CD4-positive, alpha-beta T cell treated with Interleukin-15 for 1 hour (primary cell): ENCODE results near the gene C6orf62.
"Not testable (repeated sequence)": the region's sequence is repeated elsewhere in the genome, so short reads cannot be mapped to it uniquely, and the experiment has no call there.

Experiments
- DNase-seq: peaks from one replicate; pipeline ENCODE4 v3.0.0-alpha.2; 2020

Gene C6orf62

GRCh38 chr6:24742216-24742738 is 23.3 kb upstream of the C6orf62 start:
- DNase-seq, result no peak

GRCh38 chr6:24740861-24741260 is 21.9 kb upstream of the C6orf62 start:
- DNase-seq, result no peak

DNA sequence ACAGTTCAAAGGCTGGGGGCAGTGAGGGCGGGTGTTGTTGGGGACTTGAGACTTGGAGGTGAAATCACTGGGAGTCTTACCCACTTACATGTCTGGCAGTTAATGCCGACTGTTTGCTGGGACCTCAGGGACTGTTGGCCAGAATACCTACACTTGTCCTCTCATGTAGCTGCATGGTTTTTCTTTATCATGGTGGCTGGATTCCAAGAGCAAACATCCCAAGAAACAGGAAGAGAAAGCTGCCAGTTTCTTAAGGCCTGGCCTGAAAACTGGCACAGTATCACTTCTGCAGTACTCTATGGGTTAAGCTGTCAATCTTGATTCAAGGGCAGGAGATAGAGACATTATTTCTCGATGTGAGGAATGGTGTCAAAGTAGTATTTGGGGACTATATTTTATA is 19.8 kb upstream of the C6orf62 start:
- DNase-seq, result no peak

- not testable (repeated sequence) for DNase-seq
Measured at GRCh38 chr6:24734710-24735109, 15.8 kb upstream of the C6orf62 start.

DNA sequence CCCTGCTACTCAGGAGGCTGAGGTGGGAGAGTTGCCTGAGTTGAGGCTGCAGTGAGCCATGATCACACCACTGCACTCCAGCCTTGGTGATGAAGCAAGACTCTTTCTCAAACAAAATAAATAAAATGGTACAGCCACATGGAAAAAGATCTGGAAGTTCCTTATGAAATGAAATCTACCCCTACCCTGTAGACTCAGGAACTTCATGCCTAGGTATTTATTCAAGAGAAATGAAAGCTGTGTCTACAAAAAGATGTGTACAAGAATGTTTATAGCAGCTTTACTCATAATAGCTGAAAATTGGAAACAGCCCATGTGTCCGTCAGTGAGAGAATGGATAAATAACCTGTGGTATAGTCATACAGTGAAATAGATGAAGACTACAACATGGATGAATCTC is 15.2 kb upstream of the C6orf62 start:
- DNase-seq, result no peak

DNA sequence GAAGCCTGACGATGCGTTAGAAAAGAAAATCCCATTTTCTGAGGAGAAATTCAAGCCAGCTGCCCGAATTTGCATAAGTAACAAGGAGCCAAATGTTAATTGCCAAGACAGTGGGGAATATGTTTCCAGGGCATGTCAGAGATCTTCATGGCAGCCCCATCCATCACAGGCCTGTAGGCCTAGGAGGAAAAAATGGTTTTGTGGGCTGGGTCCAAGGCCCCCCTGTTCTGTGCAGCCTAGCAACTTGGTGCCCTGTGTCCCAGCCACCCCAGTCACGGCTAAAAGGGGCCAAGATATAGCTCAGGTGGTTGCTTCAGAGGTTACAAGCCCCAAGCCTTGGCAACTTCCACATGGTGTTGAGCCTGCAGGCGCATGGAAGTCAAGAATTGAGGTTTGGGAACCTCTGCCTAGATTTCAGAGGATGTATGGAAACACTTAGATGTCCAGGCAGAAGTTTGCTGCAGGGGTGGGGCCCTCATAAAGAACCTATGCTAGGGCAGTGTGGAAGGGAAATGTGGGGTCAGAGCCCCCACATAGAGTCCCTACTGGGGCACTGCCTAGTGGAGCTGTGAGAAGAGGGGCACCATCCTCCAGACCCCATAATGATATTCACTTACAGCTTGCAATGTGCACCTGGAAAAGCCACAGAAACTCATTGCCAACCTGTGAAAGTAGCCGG is 12.6 kb upstream of the C6orf62 start:
- DNase-seq, result not testable (repeated sequence)

DNA sequence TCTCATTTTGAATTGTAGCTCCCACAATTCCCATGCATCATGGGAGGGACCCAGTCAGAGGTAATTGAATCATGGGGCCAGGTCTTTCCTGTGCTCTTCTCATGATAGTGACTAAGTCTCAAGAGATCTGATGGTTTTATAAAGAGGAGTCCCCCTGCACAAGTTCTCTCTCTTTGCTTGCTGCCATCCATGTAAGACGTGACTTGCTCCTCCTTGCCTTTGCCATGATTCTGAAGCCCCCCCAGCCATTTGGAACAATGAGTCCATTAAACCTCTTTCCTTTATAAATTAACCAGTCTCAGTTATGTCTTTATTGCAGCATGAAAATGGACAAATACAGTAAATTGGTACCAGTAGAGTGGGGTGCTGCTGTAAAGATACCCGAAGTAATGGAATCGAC is 11.7 kb upstream of the C6orf62 start:
- DNase-seq, result not testable (repeated sequence)

DNA sequence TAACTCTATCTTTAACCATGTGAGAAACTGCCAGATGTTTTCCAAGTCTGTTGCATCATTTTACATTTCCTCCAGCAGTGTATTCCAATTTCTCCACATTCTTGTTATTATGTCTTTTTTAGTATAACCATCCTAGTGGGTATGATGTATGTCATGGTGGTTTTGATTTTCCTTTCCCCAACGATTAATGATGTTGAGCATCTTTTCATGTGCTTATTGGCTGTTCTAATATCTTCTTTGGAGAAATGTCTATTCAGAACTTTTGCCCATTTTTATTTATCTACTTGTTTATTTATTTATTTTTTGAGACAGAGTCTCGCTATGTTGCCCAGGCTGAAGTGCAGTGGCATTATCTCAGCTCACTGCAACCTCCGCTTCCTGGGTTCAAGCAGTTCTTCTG is 4.3 kb upstream of the C6orf62 start:
- DNase-seq, result no peak

GRCh38 chr6:24721461-24722215 is 2.7 kb upstream of the C6orf62 start:
- peak; percentile 88 for DNase-seq

DNA sequence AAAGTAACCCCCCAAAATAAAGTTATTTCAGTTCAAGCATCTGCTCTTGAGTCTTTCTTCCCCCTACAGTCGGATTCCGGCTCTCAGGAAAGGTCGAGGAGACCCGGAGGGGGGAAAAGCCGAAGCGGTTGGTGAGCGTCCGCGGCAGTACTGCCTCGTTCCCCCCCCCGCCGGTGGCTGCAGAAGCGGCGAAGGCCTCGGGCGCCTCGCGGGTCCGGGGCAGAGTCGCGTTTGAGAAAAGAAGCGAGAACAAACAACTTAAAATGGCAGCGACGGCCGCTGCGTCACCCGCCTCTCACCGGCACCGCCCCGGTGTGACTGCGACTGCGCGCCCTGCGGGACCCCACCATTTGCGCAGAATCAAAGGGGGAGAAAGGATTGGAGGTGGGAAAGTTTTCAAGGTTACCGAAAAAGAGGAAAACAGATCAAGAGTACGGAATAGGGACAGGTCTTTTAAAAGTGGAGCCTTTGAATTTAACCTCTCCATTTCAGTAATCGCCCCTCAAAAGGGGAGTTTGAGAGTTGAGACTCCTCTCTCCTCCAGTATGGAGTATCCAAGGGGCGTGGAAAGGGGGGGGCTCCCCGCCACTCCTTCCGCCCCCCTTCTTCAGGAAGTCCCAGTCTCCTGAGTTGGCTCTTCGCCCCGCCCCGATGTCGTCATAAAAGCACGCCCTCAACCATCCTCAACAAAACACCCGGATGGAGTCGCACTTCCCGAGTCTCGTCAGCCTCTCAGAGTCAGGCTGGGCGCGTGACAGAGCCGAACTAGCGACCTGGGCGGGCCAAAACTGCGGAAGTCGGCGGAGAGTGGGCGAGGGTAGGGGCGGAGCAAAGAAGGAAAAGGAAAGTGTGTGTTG is 1.9 kb upstream of the C6orf62 start:
- peak; percentile 100 for DNase-seq

DNA sequence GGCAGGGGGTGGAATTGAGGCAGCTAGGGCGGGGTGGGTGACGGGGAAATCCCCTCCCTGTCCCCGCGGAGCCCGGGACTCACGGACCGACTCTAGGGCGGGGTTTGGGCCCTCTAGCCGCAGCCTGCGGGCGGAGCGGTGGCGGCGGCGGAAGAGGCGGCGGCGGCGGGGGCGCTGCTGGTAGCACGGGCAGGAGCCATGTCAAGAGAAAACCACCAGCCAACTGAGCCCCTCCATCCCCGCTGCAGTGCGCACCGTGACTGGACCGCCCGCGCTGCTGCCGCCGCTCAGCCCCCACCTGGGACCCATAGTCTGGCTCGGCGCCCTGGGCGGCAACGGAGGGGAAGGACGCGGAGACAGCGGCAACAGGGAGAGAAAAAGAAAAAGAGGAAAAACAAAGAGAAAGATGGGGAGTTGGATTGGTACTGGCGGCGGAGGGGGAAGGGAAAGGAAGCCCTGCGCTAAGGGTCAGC is 1.2 kb upstream of the C6orf62 start:
- DNase-seq, result peak; percentile 86

- DNase-seq, result no peak
Measured at GRCh38 chr6:24718449-24719124, 367 bp downstream of the C6orf62 start.

DNA sequence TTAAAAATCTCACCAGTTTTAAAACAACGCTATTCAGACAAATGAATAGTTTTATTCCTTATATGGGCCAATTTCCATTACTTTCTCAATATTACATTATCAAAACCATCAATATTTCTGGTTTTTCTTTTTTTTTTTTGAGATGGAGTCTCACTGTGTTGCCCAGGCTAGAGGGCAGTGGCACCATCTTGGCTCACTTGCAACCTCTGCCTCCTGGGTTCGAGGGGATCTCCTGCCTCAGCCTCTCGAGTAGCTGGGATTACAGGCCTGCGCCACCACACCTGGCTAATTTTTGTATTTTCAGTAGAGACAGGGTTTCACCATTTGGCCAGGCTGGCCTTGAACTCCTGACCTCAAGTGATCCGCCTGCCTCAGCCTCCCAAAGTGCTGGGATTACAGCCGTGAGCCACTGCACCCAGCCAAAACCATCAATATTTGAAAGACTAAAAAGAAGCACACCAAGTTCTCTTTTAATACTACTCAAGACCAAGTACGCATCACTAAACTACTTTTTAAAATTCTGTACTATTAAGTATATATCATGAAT is 2.3 kb downstream of the C6orf62 start:
- DNase-seq, result not testable (repeated sequence)

DNA sequence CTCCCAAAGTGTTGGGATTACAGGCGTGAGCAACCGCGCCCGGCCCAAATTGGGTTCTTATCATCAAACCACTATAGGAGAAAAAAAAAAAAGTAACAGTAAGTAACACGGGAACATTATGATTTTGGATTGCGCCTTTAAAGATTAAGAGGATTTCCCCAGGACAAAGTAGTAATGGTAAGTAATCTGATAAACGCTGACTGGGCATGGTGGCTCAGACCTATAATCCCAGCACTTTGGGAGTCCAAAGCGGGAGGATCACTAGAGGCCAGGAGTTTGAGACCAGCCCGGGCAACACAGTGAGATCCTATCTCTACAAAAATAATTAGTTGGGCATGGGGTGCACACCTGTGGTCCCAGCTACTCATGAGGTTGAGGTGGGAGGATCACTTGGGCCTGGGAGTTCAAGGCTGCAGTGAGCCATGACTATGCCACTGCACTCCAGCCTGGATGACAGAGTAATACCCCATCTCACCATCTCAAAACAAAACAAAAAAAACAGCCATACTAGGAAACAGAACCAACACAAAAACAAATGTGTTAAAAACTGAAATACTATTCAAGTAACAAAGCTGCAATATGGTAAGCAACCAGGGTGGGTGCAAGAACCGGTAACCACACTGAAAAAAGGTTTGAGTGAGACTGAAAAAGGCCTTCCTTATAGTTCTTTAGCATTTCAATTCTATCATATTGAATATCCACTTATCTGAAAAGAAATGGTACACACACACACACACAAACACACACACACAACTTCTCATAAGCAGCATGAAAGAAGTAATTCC is 8.2 kb downstream of the C6orf62 start:
- no peak for DNase-seq

GRCh38 chr6:24709014-24709711 is 9.8 kb downstream of the C6orf62 start:
- DNase-seq, result no peak

GRCh38 chr6:24708612-24709011 is 10.3 kb downstream of the C6orf62 start:
- DNase-seq, result no peak

GRCh38 chr6:24704468-24704867 is 14.5 kb downstream of the C6orf62 start:
- no peak for DNase-seq

DNA sequence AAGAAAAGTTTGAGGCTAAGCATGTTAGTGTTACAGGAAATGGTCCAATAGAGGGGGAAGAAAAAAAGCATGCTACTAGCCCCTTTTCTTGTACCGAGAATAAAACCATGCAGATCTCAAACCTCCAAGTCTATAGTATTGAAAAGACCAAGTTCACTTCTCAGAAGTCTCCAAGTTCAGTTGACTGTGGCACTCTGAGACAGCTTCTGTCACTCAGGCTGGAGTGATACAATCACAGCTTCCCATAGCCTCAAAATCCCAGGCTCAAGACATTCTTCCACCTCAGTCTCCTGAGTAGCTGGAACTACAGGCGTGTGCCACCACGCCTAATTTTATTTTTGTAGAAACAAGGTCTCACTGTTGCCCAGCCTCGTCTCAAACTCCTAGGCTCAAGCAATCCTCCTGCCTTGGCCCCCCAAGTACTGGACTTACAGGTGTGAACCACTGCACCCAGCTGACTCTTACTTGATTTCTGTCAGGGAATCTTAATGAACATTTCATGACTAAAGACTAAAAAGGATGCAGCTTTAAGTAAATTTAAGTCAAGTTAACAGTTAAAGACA is 16.2 kb downstream of the C6orf62 start:
- no peak for DNase-seq

DNA sequence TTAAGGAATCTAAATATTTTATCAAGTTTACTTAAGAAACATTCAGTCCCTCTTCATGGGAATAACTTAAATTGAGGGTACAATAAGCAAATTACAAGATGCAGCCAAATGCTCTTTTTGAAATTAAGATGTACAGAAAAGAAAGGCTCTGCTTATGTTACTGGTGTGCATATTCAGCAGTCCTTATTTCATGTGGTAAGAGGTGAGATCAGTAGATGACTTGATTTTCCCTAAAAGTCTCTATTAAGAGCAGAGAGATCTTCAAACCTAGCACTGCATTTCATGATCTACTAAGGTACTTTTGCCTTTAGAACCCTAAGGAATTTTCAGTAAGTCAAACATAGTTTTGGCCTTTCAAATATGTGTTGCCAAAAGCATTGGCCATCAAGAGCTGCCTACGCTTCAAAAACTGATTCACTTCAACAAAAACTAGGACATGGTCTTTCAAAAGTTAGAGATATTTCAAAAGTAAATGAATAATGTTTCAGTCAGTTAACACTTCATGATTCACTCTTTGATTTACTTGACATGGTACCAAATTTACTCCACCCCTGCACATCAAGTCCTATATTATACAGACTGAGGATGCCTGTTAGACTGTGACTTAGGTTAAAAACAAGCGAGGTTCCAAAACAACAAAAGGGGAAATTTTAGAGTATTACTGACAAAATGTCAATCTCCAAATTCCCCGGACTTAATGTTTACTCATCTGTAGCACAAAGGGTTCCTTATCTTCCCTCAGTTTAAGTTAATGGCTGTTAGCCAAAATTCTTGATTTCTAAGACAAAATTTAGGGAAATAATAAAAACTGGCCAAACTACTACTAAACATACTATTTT is 19.2 kb downstream of the C6orf62 start:
- no peak for DNase-seq
